HEK293 (cell line): ENCODE measurements around the gene PTGDR.

Source experiments
- CTCF ChIA-PET: fragments of 350-600 bp; formaldehyde crosslinking; extraction: SDS; loops from one replicate; lab custom pipeline; 2021; ENCODE audit warnings: antibody characterized with exemption; lab: Yijun Ruan, JAX
- POLR2A ChIA-PET: fragments of 300-600 bp; formaldehyde crosslinking; extraction: SDS; loops from one replicate; lab custom pipeline; 2020; ENCODE audit warnings: antibody characterized with exemption, inconsistent platforms; lab: Yijun Ruan, JAX
- H3K27ac ChIP-seq: fragments of 200-500 bp; sonication (Bioruptor generic); 2 replicates; pipeline ENCODE4 v1.5.1; 2014; ENCODE audit warnings: low read depth, low read length, control low read depth, inconsistent platforms; ENCODE audit errors: extremely low read depth
- H3K36me3 ChIP-seq, 2 experiments: fragments of 200-500 bp in 1 of 2; sonication (Bioruptor generic) in 1 of 2; 1 replicate in 1 of 2; 2 replicates in 1 of 2; pipeline ENCODE4 v1.5.1; 2014 to 2017; ENCODE audit warnings: inconsistent platforms in 2 of 2, low read length in 2 of 2; ENCODE audit not compliant: control insufficient read depth in 2 of 2, insufficient read depth in 1 of 2
- H3K4me1 ChIP-seq: fragments of 200-500 bp; sonication (Bioruptor generic); 2 replicates; pipeline ENCODE4 v1.5.1; 2014; ENCODE audit warnings: mild to moderate bottlenecking, low read length, inconsistent platforms; ENCODE audit not compliant: control insufficient read depth, insufficient read depth
- H3K4me3 ChIP-seq: 2 replicates; pipeline ENCODE4 v1.5.1; 2011; ENCODE audit warnings: low read depth, mild to moderate bottlenecking, control low read depth, low read length, moderate library complexity
- H3K9me3 ChIP-seq: fragments of 200-500 bp; sonication (Bioruptor generic); 2 replicates; pipeline ENCODE4 v1.5.1; 2014; ENCODE audit warnings: low read depth, low read length, inconsistent platforms; ENCODE audit not compliant: control insufficient read depth, insufficient read depth
- HIC1 ChIP-seq: fragments of 450-650 bp; formaldehyde crosslinking; IDR thresholded peaks from 2 replicates; pipeline ENCODE4 v1.5.1; 2016; ENCODE audit warnings: missing biosample characterization, missing genetic modification characterization
- KLF16 ChIP-seq: fragments of 450-650 bp; formaldehyde crosslinking; IDR thresholded peaks from 2 replicates; pipeline ENCODE4 v1.5.1; 2017; ENCODE audit warnings: missing biosample characterization, missing genetic modification characterization
- PRDM6 ChIP-seq: fragments of 450-650 bp; formaldehyde crosslinking; IDR thresholded peaks from 2 replicates; pipeline ENCODE4 v1.5.1; 2017; ENCODE audit warnings: missing biosample characterization, missing genetic modification characterization
- SP3 ChIP-seq: fragments of 450-650 bp; formaldehyde crosslinking; IDR thresholded peaks from 2 replicates; pipeline ENCODE4 v1.5.1; 2016; ENCODE audit warnings: missing biosample characterization, missing genetic modification characterization
- ZBTB21 ChIP-seq: fragments of 450-650 bp; formaldehyde crosslinking; IDR thresholded peaks from 2 replicates; pipeline ENCODE4 v1.5.1; 2017; ENCODE audit warnings: missing biosample characterization, missing genetic modification characterization
- ZBTB8A ChIP-seq: fragments of 450-650 bp; formaldehyde crosslinking; IDR thresholded peaks from 2 replicates; pipeline ENCODE4 v1.5.1; 2016; ENCODE audit warnings: missing biosample characterization, missing genetic modification characterization
- ZEB2 ChIP-seq: fragments of 450-650 bp; formaldehyde crosslinking; IDR thresholded peaks from 2 replicates; pipeline ENCODE4 v1.5.1; 2016; ENCODE audit warnings: missing biosample characterization, missing genetic modification characterization
- ZNF174 ChIP-seq: fragments of 450-650 bp; formaldehyde crosslinking; IDR thresholded peaks from 2 replicates; pipeline ENCODE4 v1.5.0; 2017; ENCODE audit warnings: missing biosample characterization, mild to moderate bottlenecking, missing genetic modification characterization
- ZNF223 ChIP-seq: fragments of 450-650 bp; formaldehyde crosslinking; IDR thresholded peaks from 2 replicates; pipeline ENCODE4 v1.5.1; 2016; ENCODE audit warnings: missing biosample characterization, missing genetic modification characterization
- ZNF274 ChIP-seq, 2 experiments: fragments of 200-500 bp in 1 of 2; fragments of 450-650 bp in 1 of 2; sonication (Bioruptor generic) in 1 of 2; formaldehyde crosslinking in 1 of 2; IDR thresholded peaks; 2 replicates each; pipeline versions ENCODE4 v1.5.1 to v1.6.1; 2014 to 2016; ENCODE audit warnings: borderline replicate concordance in 1 of 2, inconsistent platforms in 1 of 2, low read length in 1 of 2, missing biosample characterization in 1 of 2, missing genetic modification characterization in 1 of 2
- ZNF280C ChIP-seq: fragments of 450-650 bp; formaldehyde crosslinking; IDR thresholded peaks from 2 replicates; pipeline ENCODE4 v1.5.1; 2016; ENCODE audit warnings: missing biosample characterization, missing genetic modification characterization
- ZNF449 ChIP-seq: fragments of 450-650 bp; formaldehyde crosslinking; IDR thresholded peaks from 2 replicates; pipeline ENCODE4 v1.5.1; 2017; ENCODE audit warnings: missing biosample characterization, mild to moderate bottlenecking, missing genetic modification characterization, moderate library complexity
- ZNF518A ChIP-seq: fragments of 450-650 bp; formaldehyde crosslinking; conservative IDR thresholded peaks from 2 replicates; pipeline ENCODE4 v1.5.1; 2016; ENCODE audit warnings: low read depth, missing biosample characterization, missing genetic modification characterization
- ZNF660 ChIP-seq: fragments of 450-650 bp; IDR thresholded peaks from 2 replicates; pipeline ENCODE4 v1.5.1; 2018; ENCODE audit warnings: missing biosample characterization, mild to moderate bottlenecking, missing genetic modification characterization
- ZNF785 ChIP-seq: fragments of 450-650 bp; formaldehyde crosslinking; IDR thresholded peaks from 2 replicates; pipeline ENCODE4 v1.5.1; 2016; ENCODE audit warnings: missing biosample characterization, missing genetic modification characterization
- ZNF791 ChIP-seq: fragments of 450-650 bp; formaldehyde crosslinking; IDR thresholded peaks from 2 replicates; pipeline ENCODE4 v1.5.1; 2016; ENCODE audit warnings: missing biosample characterization, missing genetic modification characterization
- ZNF792 ChIP-seq: fragments of 450-650 bp; formaldehyde crosslinking; IDR thresholded peaks from 2 replicates; pipeline ENCODE4 v1.5.1; 2016; ENCODE audit warnings: missing biosample characterization, missing genetic modification characterization

PTGDR gene

GRCh38 chr14:52220924-52221811 is 46.3 kb upstream of the PTGDR start:
- Histone ChIP-seq H3K4me3 (no peak overlapping the region), H3K36me3 (no peaks in the 10 kb centered on the region), H3K4me1 (no peaks in the 10 kb centered on the region), H3K9me3 (no peaks in the 10 kb centered on the region), H3K27ac (no peak overlapping the region)
- ChIA-PET CTCF (interaction anchor here (0.6 to 0.7 kb wide), 2 partner anchors 20 to 156 kb away, joined by 3 read pairs; no protein-coding TSS in a partner anchor), POLR2A (interaction anchor here (0.6 kb wide), 1 partner anchor 72 kb away, joined by 3 read pairs; no protein-coding TSS in a partner anchor)
- no peak for TF ChIP-seq ZNF274 (IDR thresholded peaks at IDR 0.05; ENCODE audit: low read length)
- no peak for TF ChIP-seq ZNF274 (tag by site-specific recombination; IDR thresholded peaks at IDR 0.05; ENCODE audit: borderline replicate concordance)
- no peak for TF ChIP-seq ZEB2 (tag by site-specific recombination)
- TF ChIP-seq ZNF785 (tag by site-specific recombination), result no peak
- no peak for TF ChIP-seq SP3 (tag by site-specific recombination)
- TF ChIP-seq ZNF280C (tag by site-specific recombination), result no peak
- no peak for TF ChIP-seq ZBTB21 (tag by site-specific recombination)
- TF ChIP-seq ZNF223 (tag by site-specific recombination), result no peak
- no peak for TF ChIP-seq ZNF660 (tag by site-specific recombination)
- no peak for TF ChIP-seq ZBTB8A
- TF ChIP-seq ZNF449 (tag by site-specific recombination), result no peak
- TF ChIP-seq KLF16, result no peak
- no peak for TF ChIP-seq ZNF791

- no peaks in the 10 kb centered on the region for H3K4me1 ChIP-seq
- no peak overlapping the region for H3K4me3 ChIP-seq
- POLR2A ChIA-PET, result no interaction called here
- CTCF ChIA-PET, result no interaction called here
- H3K9me3 ChIP-seq, result no peaks in the 10 kb centered on the region
- no peaks in the 10 kb centered on the region for H3K36me3 ChIP-seq
- no peak for TF ChIP-seq PRDM6 (tag by site-specific recombination)
- TF ChIP-seq ZNF792, result no peak
- TF ChIP-seq ZNF174 (tag by site-specific recombination), result no peak
- TF ChIP-seq HIC1, result no peak
- TF ChIP-seq ZNF518A (tag by site-specific recombination), result no peak
- no peak overlapping the region for H3K27ac ChIP-seq
Measured at GRCh38 chr14:52222901-52223300, 44.6 kb upstream of the PTGDR start.
